K562 (cell line): ENCODE measurements around the gene PSAP.

ENCODE experiments used
- CREB1 ChIP-seq, 2 experiments: sonication (generic) in 1 of 2; formaldehyde crosslinking in 1 of 2; IDR thresholded peaks; 2 replicates each; pipeline versions ENCODE4 v1.6.1 to v1.8.0; 2012 to 2022; ENCODE audit warnings: inconsistent platforms in 1 of 2, mild to moderate bottlenecking in 1 of 2, missing genetic modification reagents in 1 of 2, moderate library complexity in 1 of 2
- FIP1L1 ChIP-seq: fragments of 200-400 bp; formaldehyde crosslinking; IDR thresholded peaks from 2 replicates; pipeline ENCODE4 v1.6.1; 2018; ENCODE audit warnings: mild to moderate bottlenecking, low read depth, low read length; ENCODE audit not compliant: poor library complexity, severe bottlenecking
- FOXA3 ChIP-seq, 2 experiments: fragments of 450-650 bp in 1 of 2; sonication (generic) in 1 of 2; formaldehyde crosslinking; IDR thresholded peaks in 1 of 2; conservative IDR thresholded peaks in 1 of 2; 2 replicates each; pipeline versions ENCODE4 v1.4.0 to v1.8.0; 2020 to 2022; ENCODE audit warnings: mild to moderate bottlenecking in 2 of 2, missing genetic modification reagents in 1 of 2

DNA sequence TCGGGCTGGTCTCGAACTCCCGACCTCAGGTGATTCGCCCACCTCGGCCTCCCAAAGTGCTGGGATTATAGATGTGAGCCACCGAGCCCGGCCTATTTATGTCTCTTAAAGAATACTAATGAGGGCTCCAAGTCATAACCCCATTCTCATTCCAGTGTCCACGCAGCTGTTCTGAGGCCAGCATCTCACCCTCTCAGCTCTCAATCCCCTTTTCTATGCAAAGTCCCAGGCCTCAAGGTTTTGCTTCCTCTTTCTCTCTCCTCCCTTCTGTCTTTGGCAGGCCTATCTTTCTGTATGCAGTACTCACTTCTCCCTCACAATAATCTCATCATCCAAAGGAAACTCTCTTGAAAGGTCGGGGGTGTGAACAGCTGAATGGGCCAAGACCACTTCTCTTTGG lies 49.7 kb downstream of the PSAP start:
- TF ChIP-seq FOXA3 (CRISPR knock-in tag; conservative IDR thresholded peaks at IDR 0.05 in 1 of 2, IDR thresholded peaks at IDR 0.05 in 1 of 2), result no peak
- no peak for TF ChIP-seq CREB1 (IDR thresholded peaks at IDR 0.05)
- TF ChIP-seq CREB1 (CRISPR knock-in tag; IDR thresholded peaks at IDR 0.05), result no peak
- no peak for TF ChIP-seq FIP1L1
